Vagina (tissue), 2 donors: Measurements from ENCODE around the gene FGF14.

Experiments used
- CTCF ChIP-seq, 3 experiments: fragments of 450-650 bp in 2 of 3; fragments of 200-600 bp in 1 of 3; sonication (generic) in 1 of 3; IDR thresholded peaks; one replicate each; pipeline ENCODE4 v1.5.1; 2017 to 2019; ENCODE audit warnings: antibody characterized with exemption in 3 of 3, mild to moderate bottlenecking in 2 of 3, moderate library complexity in 2 of 3
- POLR2A ChIP-seq, 2 donors: fragments of 450-650 bp; IDR thresholded peaks; one replicate each; pipeline ENCODE4 v1.6.1; 2017; ENCODE audit warnings: antibody characterized with exemption in 2 of 2, mild to moderate bottlenecking in 2 of 2, moderate library complexity in 2 of 2

GRCh38 chr13:101783554-101783953 is 618.3 kb downstream of the FGF14 start:
- TF ChIP-seq CTCF (IDR thresholded peaks at IDR 0.05) = no peak
- no peak for TF ChIP-seq POLR2A (IDR thresholded peaks at IDR 0.05)
